Heart left ventricle (tissue), 16 donors: ENCODE measurements around the gene RIPPLY1. TPM values are rescaled to one million over a fixed set of nuclear protein-coding genes. Genes with fewer than 3 reads are reported as not detected.

Experiments used
- ATAC-seq, 4 donors: fragments of 200-7000 bp; cut with Tn5 transposase; one replicate each; pipeline ENCODE4 v1.9.1; 2020 to 2022; ENCODE audit warnings: moderate library complexity in 4 of 4, mild to moderate bottlenecking in 3 of 4, moderate number of reproducible peaks in 1 of 4
- DNase-seq, 5 donors: peaks; one replicate each; pipeline ENCODE4 v3.0.0-alpha.2; 2020
- H3K27ac ChIP-seq, 12 donors: fragments of 200-600 bp; sonication (generic) in 4 of 12; one replicate each; pipeline versions ENCODE4 v1.5.0 to v1.8.0; 2016 to 2022; ENCODE audit warnings: mild to moderate bottlenecking in 2 of 12
- H3K27me3 ChIP-seq, 9 donors: fragments of 200-600 bp; sonication (generic) in 2 of 9; one replicate each; pipeline versions ENCODE4 v1.5.1 to v1.8.0; 2016 to 2022; ENCODE audit warnings: mild to moderate bottlenecking in 3 of 9
- H3K36me3 ChIP-seq, 9 donors: fragments of 200-600 bp; sonication (generic) in 2 of 9; one replicate each; pipeline versions ENCODE4 v1.5.0 to v1.8.0; 2018 to 2022; ENCODE audit warnings: mild to moderate bottlenecking in 2 of 9
- H3K4me1 ChIP-seq, 12 donors: fragments of 200-600 bp; sonication (generic) in 4 of 12; one replicate each; pipeline versions ENCODE4 v1.5.0 to v1.8.0; 2016 to 2022; ENCODE audit warnings: mild to moderate bottlenecking in 3 of 12
- H3K4me3 ChIP-seq, 12 donors: fragments of 200-600 bp; sonication (generic) in 4 of 12; one replicate each; pipeline versions ENCODE4 v1.5.0 to v1.8.0; 2017 to 2022; ENCODE audit warnings: mild to moderate bottlenecking in 9 of 12, moderate library complexity in 4 of 12
- H3K9me3 ChIP-seq, 12 donors: fragments of 200-600 bp; sonication (generic) in 4 of 12; one replicate each; pipeline versions ENCODE4 v1.5.0 to v1.8.0; 2016 to 2022; ENCODE audit warnings: mild to moderate bottlenecking in 1 of 12
- CTCF ChIP-seq, 12 donors: fragments of 200-600 bp; sonication (generic) in 4 of 12; IDR thresholded peaks; one replicate each; pipeline versions ENCODE4 v1.5.0 to v1.8.0; 2018 to 2022; ENCODE audit warnings: antibody characterized with exemption in 12 of 12, mild to moderate bottlenecking in 5 of 12
- POLR2A ChIP-seq, 2 donors: fragments of 450-650 bp; IDR thresholded peaks; one replicate each; pipeline ENCODE4 v1.6.1; 2017; ENCODE audit warnings: antibody characterized with exemption in 2 of 2, mild to moderate bottlenecking in 2 of 2, moderate library complexity in 2 of 2
- WGBS, 4 donors: extraction: QIAGEN DNeasy Blood & Tissue Kit in 2 of 4; methylation state at CpG; one replicate each; pipeline versions ENCODE4 v1.1.5 to v1.1.7; 2013 to 2018; 5-methylcytosine and 5-hydroxymethylcytosine counted together
- intact Hi-C, 10 donors: fragments of 100-400 bp; cut with DNase I; formaldehyde crosslinking; loops; one replicate each; pipeline versions ENCODE4 v1.11.1 to v1.14.2; 2022
- long read RNA-seq, 3 donors: library from polyadenylated mRNA; unstranded; transcript quantifications; one replicate each; pipeline ENCODE4 v2.0.0, GENCODE V29; 2020 to 2021
- polyA plus RNA-seq, 2 donors: library from polyadenylated mRNA; stranded (reverse); fragments of 200-250 nt; gene quantifications; one replicate each; pipeline ENCODE4 v1.2.3, GENCODE V29; 2013
- total RNA-seq, 9 donors: library from RNA; depleted of rRNA in 2 of 9; stranded (reverse); fragments of >200 nt in 2 of 9; fragmentation: NEBNext Ultra II Directional in 3 of 9; extraction: Animal tissue kit (Norgen Biotek cat#: 25700) in 3 of 9; gene quantifications; one replicate each; pipeline versions ENCODE4 v1.1.0 to v1.2.4, GENCODE V29; 2016 to 2023
- donor health status: ischemic (EF 13 %, LVEDD 7.1; RV severe dilation, severe dysfunction).
- donor health status: healthy with polysubstance abuse.
- donor health status: DM: no; HTN: yes; CAD: no.
- donor health status: DM: no; HTN: no; CAD: no.
- donor health status: ischemic (EF 25% LVEDD 6.9; RV normal size, moderate dysfunction).
- donor health status: ischemic (EF 25% LVEDD 5.7; RV mildly dilated, moderate dysfunction).
- donor health status: healthy.
- donor health status: DM: yes; HTN: yes; CAD: no.
- donor health status: ischemic (EF 35%, LVEDD 5.7; RV mildly dilated, moderate dysfunction).
- donor health status: nonischemic (EF 11% LVEDD 7.7; RV severe dilation, severe dysfunction).
- donor health status: DM: yes; HTN: yes; CAD: no.
- donor health status: PGD.
- donor health status: ischemic (EF 29% LVEDD 5.4; RV normal size, mild dysfunction).
- donor health status: nonischemic (EF 23%, LVEDD 6.1; RV moderate dilation, normal function).

The RIPPLY1 gene, protein sequence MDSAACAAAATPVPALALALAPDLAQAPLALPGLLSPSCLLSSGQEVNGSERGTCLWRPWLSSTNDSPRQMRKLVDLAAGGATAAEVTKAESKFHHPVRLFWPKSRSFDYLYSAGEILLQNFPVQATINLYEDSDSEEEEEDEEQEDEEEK
- total RNA-seq (not detected), polyA plus RNA-seq (under 1 TPM in 1 of 2 donors, not detected in 1; 0.10 TPM)
- long read RNA-seq, donor 1: 0 reads
- long read RNA-seq, donor 2: 0 reads
- long read RNA-seq, donor 3: 0 reads

DNA sequence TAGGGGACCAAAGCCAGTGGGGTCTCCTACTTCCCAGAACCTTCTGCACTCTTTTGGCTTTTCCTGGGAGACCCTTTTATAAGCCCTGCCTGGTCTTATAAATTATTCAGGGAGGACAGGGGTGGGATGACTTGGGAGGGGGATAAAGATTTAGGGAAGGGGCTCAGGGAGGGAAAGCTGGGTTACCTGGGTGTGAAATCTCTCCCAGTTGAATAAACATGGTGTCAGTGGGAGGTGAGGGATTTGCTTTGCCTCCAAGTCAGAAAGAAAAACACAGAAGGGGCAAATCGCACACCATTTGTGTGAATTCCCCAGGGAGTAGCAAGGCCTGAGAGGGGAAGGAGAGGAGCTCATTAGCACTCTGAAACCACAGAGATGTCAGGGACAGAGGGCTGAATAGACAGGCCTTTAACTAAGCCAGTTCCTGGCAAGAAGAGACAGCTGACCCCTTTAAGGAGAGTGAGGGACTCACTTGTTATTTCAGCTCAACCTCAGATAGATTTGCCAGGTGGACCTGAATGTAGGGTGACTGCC, at the start of gene RIPPLY1:
Gene RIPPLY1, minus strand, starts transcription at position 51 of the 534 bp plus-strand sequence. CDS start 54 bp downstream, outside the sequence.
- intact Hi-C loops: loop anchor here in 1 of 10 donors (10.0 kb wide), 1 partner anchor 51 kb away; no protein-coding TSS in a partner anchor
- Histone ChIP-seq H3K4me1 (no peaks in the 10 kb centered on the region), H3K36me3 (no peaks in the 10 kb centered on the region), H3K27me3 (peaks cover 0 to 4% (median 0%) of the 10 kb centered on the region in 9 donors), H3K4me3 (no peak within 1 kb of the TSS), H3K9me3 (no peaks in the 10 kb centered on the region), H3K27ac (no peak within 1 kb of the TSS)
- DNase-seq (no peak), ATAC-seq (no peak)
- no peak for TF ChIP-seq CTCF (IDR thresholded peaks at IDR 0.05)
- TF ChIP-seq POLR2A (IDR thresholded peaks at IDR 0.05): no peak
- 71 to 89% (median 75%) methylated on average over 1 of the region's 1 CpG for WGBS, 4 donors

DNA sequence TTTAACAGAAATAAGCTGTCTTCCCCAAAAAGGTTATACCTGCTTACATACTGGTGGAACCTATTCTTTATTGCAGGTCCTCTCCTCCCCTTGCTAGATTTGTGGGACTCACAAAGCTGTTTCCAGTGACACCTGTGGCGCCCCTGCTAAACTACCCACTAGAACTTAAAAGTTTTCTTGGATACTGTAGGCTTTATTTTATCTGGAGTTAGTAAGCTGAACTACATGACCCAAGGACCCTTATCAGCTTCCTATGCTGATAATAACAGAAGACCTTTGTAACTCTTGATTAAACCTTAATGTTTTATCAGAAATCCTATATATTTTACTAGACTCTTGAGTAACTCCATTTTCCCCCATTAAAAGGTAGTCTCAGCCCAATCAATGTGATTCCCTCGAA, 49.4 kb upstream of the RIPPLY1 start:
- 70 to 100% (median 89%) methylated on average over 2 of the region's 2 CpGs for WGBS, 4 donors
- no peak for ATAC-seq
- peaks cover 0 to 15% (median 0%) of the 10 kb centered on the region in 9 donors for H3K27me3 ChIP-seq
- no peak for DNase-seq
- no peak overlapping the region for H3K27ac ChIP-seq
- H3K4me3 ChIP-seq: no peak overlapping the region
- TF ChIP-seq CTCF (IDR thresholded peaks at IDR 0.05): no peak
- no peak for TF ChIP-seq POLR2A (IDR thresholded peaks at IDR 0.05)
- H3K36me3 ChIP-seq: peaks cover 0 to 42% (median 6%) of the 10 kb centered on the region in 9 donors
- H3K4me1 ChIP-seq: no peaks in the 10 kb centered on the region
- intact Hi-C loops: loop anchor here in 8 of 10 donors (5.0 to 10.0 kb wide), 4 partner anchors 48 to 60 kb away; partner anchors contain the start of gene RIPPLY1 (in 1 of the 8)
- H3K9me3 ChIP-seq: no peaks in the 10 kb centered on the region

DNA sequence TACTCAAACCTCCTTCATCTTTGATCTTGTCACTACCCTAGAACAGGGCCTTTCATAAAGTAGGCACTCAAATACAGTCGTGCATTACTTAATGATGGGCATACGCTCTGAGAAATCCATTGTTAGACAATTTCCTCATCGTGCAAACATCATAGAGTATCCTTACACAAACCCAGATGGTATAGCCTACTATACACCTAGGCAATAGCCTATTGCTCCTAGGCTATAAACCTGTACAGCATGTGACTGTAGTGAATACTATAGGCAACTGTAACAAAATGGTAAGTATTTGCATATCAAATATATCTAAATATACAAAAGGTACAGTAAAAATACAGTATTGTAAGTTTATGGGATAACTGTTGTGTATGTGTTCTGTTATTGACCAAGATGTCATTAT, 48.9 kb upstream of the RIPPLY1 start:
- Histone ChIP-seq H3K9me3 (no peaks in the 10 kb centered on the region), H3K4me3 (no peak overlapping the region), H3K36me3 (peaks cover 0 to 38% (median 6%) of the 10 kb centered on the region in 9 donors), H3K27me3 (peaks cover 0 to 15% (median 0%) of the 10 kb centered on the region in 9 donors), H3K4me1 (no peaks in the 10 kb centered on the region), H3K27ac (no peak overlapping the region)
- ATAC-seq (no peak), DNase-seq (no peak)
- TF ChIP-seq POLR2A (IDR thresholded peaks at IDR 0.05) (no peak), CTCF (IDR thresholded peaks at IDR 0.05) (no peak)
- intact Hi-C loops: loop anchor here in 8 of 10 donors (5.0 to 10.0 kb wide), 4 partner anchors 47 to 60 kb away; partner anchors contain the start of gene RIPPLY1 (in 1 of the 8)
- 61 to 91% (median 84%) methylated on average over 3 of the region's 3 CpGs for WGBS, 4 donors

GRCh38 chrX:106951230-106951629, 48.1 kb upstream of the RIPPLY1 start:
- Histone ChIP-seq H3K4me3 (no peak overlapping the region), H3K9me3 (no peaks in the 10 kb centered on the region), H3K4me1 (no peaks in the 10 kb centered on the region), H3K27ac (no peak overlapping the region), H3K36me3 (peaks cover 0 to 29% (median 6%) of the 10 kb centered on the region in 9 donors), H3K27me3 (peaks cover 0 to 20% (median 0%) of the 10 kb centered on the region in 9 donors)
- intact Hi-C loops: loop anchor here in 8 of 10 donors (5.0 to 10.0 kb wide), 4 partner anchors 46 to 59 kb away; partner anchors contain the start of gene RIPPLY1 (in 1 of the 8)
- WGBS, 4 donors: 86 to 98% (median 93%) methylated on average over 6 of the region's 6 CpGs
- DNase-seq (no peak), ATAC-seq (no peak)
- TF ChIP-seq CTCF (IDR thresholded peaks at IDR 0.05): no peak
- TF ChIP-seq POLR2A (IDR thresholded peaks at IDR 0.05): no peak
